Choroid plexus epithelial cell (primary cell): ENCODE results near the gene ERP27.

ENCODE experiments used
- DNase-seq: peaks from one replicate; pipeline ENCODE4 v3.0.0-alpha.2; 2010; ENCODE audit warnings: low read depth
- H3K4me3 ChIP-seq: 2 replicates; pipeline ENCODE4 v1.5.1; 2011; ENCODE audit warnings: low read depth, mild to moderate bottlenecking, control low read depth, low read length, moderate library complexity
- CTCF ChIP-seq: conservative IDR thresholded peaks from 2 replicates; pipeline ENCODE4 v1.5.1; 2011; ENCODE audit warnings: low read depth, mild to moderate bottlenecking, control low read depth, inconsistent platforms, low read length, moderate library complexity

ERP27 gene

GRCh38 chr12:14960548-14961465 lies 22.5 kb upstream of the ERP27 start:
- peak overlapping the region; percentile 59 for H3K4me3 ChIP-seq
- no peak for TF ChIP-seq CTCF
- peak; percentile 48 for DNase-seq

GRCh38 chr12:14959916-14960496 lies 21.7 kb upstream of the ERP27 start:
- no peak overlapping the region for H3K4me3 ChIP-seq
- DNase-seq: no peak
- TF ChIP-seq CTCF: no peak

- no peak overlapping the region for H3K4me3 ChIP-seq
- no peak for TF ChIP-seq CTCF
- DNase-seq: no peak
These were observed 21.1 kb upstream of the ERP27 start for GRCh38 chr12:14959463-14959862.

- no peak for TF ChIP-seq CTCF
- H3K4me3 ChIP-seq: no peak overlapping the region
- no peak for DNase-seq
These were observed 20.7 kb upstream of the ERP27 start for GRCh38 chr12:14959126-14959440.

GRCh38 chr12:14958361-14959125 lies 20.2 kb upstream of the ERP27 start:
- no peak for TF ChIP-seq CTCF
- H3K4me3 ChIP-seq: no peak overlapping the region
- peak; percentile 34 for DNase-seq

- TF ChIP-seq CTCF: no peak
- H3K4me3 ChIP-seq: no peak overlapping the region
- no peak for DNase-seq
These were observed 19.3 kb upstream of the ERP27 start for GRCh38 chr12:14957551-14958168.
